H9 (cell line): ENCODE results near the gene IGFL4. TPM values are rescaled to one million over a fixed set of nuclear protein-coding genes. Genes with fewer than 3 reads are reported as not detected.

Source experiments
- DNase-seq: peaks from one replicate; pipeline ENCODE4 v3.0.0-alpha.2; 2017
- H2AFZ ChIP-seq: one replicate; pipeline ENCODE4 v1.6.1; 2013; ENCODE audit warnings: mild to moderate bottlenecking, low read length, control low read depth, moderate library complexity
- H2AK5ac ChIP-seq: 2 replicates; pipeline ENCODE4 v1.6.1; 2013; ENCODE audit warnings: low read length, control low read depth, mixed read lengths; ENCODE audit not compliant: insufficient read length
- H2BK120ac ChIP-seq: one replicate; pipeline ENCODE4 v1.6.1; 2013; ENCODE audit warnings: low read depth, mild to moderate bottlenecking, low read length, control low read depth, inconsistent platforms; ENCODE audit not compliant: poor library complexity, severe bottlenecking
- H2BK12ac ChIP-seq: 2 replicates; pipeline ENCODE4 v1.6.1; 2013; ENCODE audit warnings: low read length, control low read depth, mixed read lengths, low read depth; ENCODE audit not compliant: insufficient read length
- H2BK15ac ChIP-seq: 2 replicates; pipeline ENCODE4 v1.6.1; 2013; ENCODE audit warnings: low read depth, low read length, control low read depth
- H2BK20ac ChIP-seq: one replicate; pipeline ENCODE4 v1.6.1; 2013; ENCODE audit warnings: low read depth, mild to moderate bottlenecking, low read length, control low read depth, inconsistent platforms; ENCODE audit not compliant: poor library complexity, severe bottlenecking
- H2BK5ac ChIP-seq: 2 replicates; pipeline ENCODE4 v1.6.1; 2013; ENCODE audit warnings: low read length, control low read depth, mixed read lengths; ENCODE audit not compliant: insufficient read length
- H3K14ac ChIP-seq: 2 replicates; pipeline ENCODE4 v1.6.1; 2013; ENCODE audit warnings: low read length, control low read depth; ENCODE audit not compliant: insufficient read depth
- H3K18ac ChIP-seq: 2 replicates; pipeline ENCODE4 v1.6.1; 2013; ENCODE audit warnings: low read depth, mild to moderate bottlenecking, mixed read lengths, low read length, control low read depth; ENCODE audit not compliant: insufficient read length
- H3K23ac ChIP-seq: 2 replicates; pipeline ENCODE4 v1.6.1; 2013; ENCODE audit warnings: low read length, control low read depth, mixed read lengths, low read depth; ENCODE audit not compliant: insufficient read length
- H3K23me2 ChIP-seq: 2 replicates; pipeline ENCODE4 v1.6.1; 2013; ENCODE audit warnings: low read depth, mild to moderate bottlenecking, mixed read lengths, low read length, control low read depth; ENCODE audit not compliant: insufficient read length, poor library complexity, severe bottlenecking
- H3K27ac ChIP-seq: 2 replicates; pipeline ENCODE4 v1.5.1; 2013; ENCODE audit warnings: low read length, control low read depth, mixed read lengths, low read depth; ENCODE audit not compliant: insufficient read length
- H3K27me3 ChIP-seq: 2 replicates; pipeline ENCODE4 v1.6.1; 2013; ENCODE audit warnings: low read length, control low read depth, inconsistent platforms; ENCODE audit not compliant: insufficient read depth
- H3K4ac ChIP-seq: 2 replicates; pipeline ENCODE4 v1.6.1; 2013; ENCODE audit warnings: low read depth, mild to moderate bottlenecking, control low read depth, inconsistent platforms, low read length, moderate library complexity
- H3K4me1 ChIP-seq: 2 replicates; pipeline ENCODE4 v1.6.1; 2013; ENCODE audit warnings: low read length, control low read depth, inconsistent platforms; ENCODE audit not compliant: insufficient read depth
- H3K4me2 ChIP-seq: 2 replicates; pipeline ENCODE4 v1.6.1; 2013; ENCODE audit warnings: low read length, control low read depth, mixed read lengths; ENCODE audit not compliant: insufficient read length, insufficient read depth
- H3K56ac ChIP-seq: 2 replicates; pipeline ENCODE4 v1.6.1; 2013; ENCODE audit warnings: low read depth, mild to moderate bottlenecking, mixed read lengths, low read length, control low read depth; ENCODE audit not compliant: insufficient read length
- H3K79me1 ChIP-seq: 2 replicates; pipeline ENCODE4 v1.6.1; 2013; ENCODE audit warnings: low read depth, mild to moderate bottlenecking, moderate library complexity, low read length, control low read depth, inconsistent platforms; ENCODE audit not compliant: insufficient read depth, poor library complexity, severe bottlenecking
- H3K79me2 ChIP-seq: 2 replicates; pipeline ENCODE4 v1.6.1; 2013; ENCODE audit warnings: low read length, control low read depth, inconsistent platforms; ENCODE audit not compliant: insufficient read depth
- H3K9ac ChIP-seq: 2 replicates; pipeline ENCODE4 v1.6.1; 2013; ENCODE audit warnings: low read length, control low read depth, mixed read lengths; ENCODE audit not compliant: insufficient read length; ENCODE audit errors: extremely low read depth
- H3K9me3 ChIP-seq: one replicate; pipeline ENCODE4 v1.6.1; 2013; ENCODE audit warnings: low read depth, low read length, inconsistent platforms; ENCODE audit not compliant: control insufficient read depth
- H3T11ph ChIP-seq: one replicate; pipeline ENCODE4 v1.6.1; 2013; ENCODE audit warnings: mild to moderate bottlenecking, low read length, control low read depth, inconsistent platforms
- H4K20me1 ChIP-seq: one replicate; pipeline ENCODE4 v1.6.1; 2013; ENCODE audit not compliant: control insufficient read depth, insufficient read length, insufficient read depth
- H4K5ac ChIP-seq: 2 replicates; pipeline ENCODE4 v1.6.1; 2013; ENCODE audit warnings: low read depth, mild to moderate bottlenecking, mixed read lengths, low read length, control low read depth; ENCODE audit not compliant: insufficient read length
- H4K8ac ChIP-seq: replicated peaks from 2 replicates; pipeline ENCODE4 v1.6.1; 2013; ENCODE audit warnings: low read length, control low read depth, mixed read lengths, low read depth; ENCODE audit not compliant: insufficient read length
- H4K91ac ChIP-seq: 2 replicates; pipeline ENCODE4 v1.6.1; 2013; ENCODE audit warnings: low read depth, mild to moderate bottlenecking, moderate library complexity, mixed read lengths, low read length, control low read depth; ENCODE audit not compliant: insufficient read length
- H3K27ac Mint-ChIP-seq, 3 experiments: 2 replicates in 2 of 3; 3 replicates in 1 of 3; pipeline ENCODE4 v1.8.0; 2020 to 2021; ENCODE audit warnings: mixed read lengths in 3 of 3, mild to moderate bottlenecking in 1 of 3, moderate library complexity in 1 of 3
- H3K27me3 Mint-ChIP-seq: 2 replicates; pipeline ENCODE4 v1.8.0; 2021; ENCODE audit warnings: low read depth, mild to moderate bottlenecking, moderate library complexity, mixed read lengths
- H3K36me3 Mint-ChIP-seq, 3 experiments: 2 replicates in 2 of 3; 3 replicates in 1 of 3; pipeline ENCODE4 v1.8.0; 2020 to 2021; ENCODE audit warnings: low read depth in 3 of 3, mixed read lengths in 3 of 3; ENCODE audit not compliant: insufficient read depth in 1 of 3
- H3K4me1 Mint-ChIP-seq, 2 experiments: 2 replicates each; pipeline ENCODE4 v1.8.0; 2020; ENCODE audit warnings: mixed read lengths in 2 of 2
- H3K4me3 Mint-ChIP-seq, 2 experiments: 2 replicates in 1 of 2; 3 replicates in 1 of 2; pipeline ENCODE4 v1.8.0; 2020 to 2021; ENCODE audit warnings: mild to moderate bottlenecking in 2 of 2, mixed read lengths in 2 of 2, moderate library complexity in 1 of 2
- H3K9me3 Mint-ChIP-seq, 2 experiments: 2 replicates in 1 of 2; 3 replicates in 1 of 2; pipeline ENCODE4 v1.8.0; 2020; ENCODE audit warnings: mild to moderate bottlenecking in 2 of 2, mixed read lengths in 2 of 2, moderate library complexity in 1 of 2
- CTCF ChIP-seq: fragments of 200-600 bp; sonication (generic); conservative IDR thresholded peaks from 3 replicates; pipeline ENCODE4 v1.8.0; 2021; ENCODE audit warnings: antibody characterized with exemption, mild to moderate bottlenecking
- WGBS: extraction: QIAGEN DNeasy Blood & Tissue Kit; methylation state at CpG from one replicate; pipeline ENCODE4 v1.1.7; 2013; ENCODE audit warnings: missing lambda C conversion rate, low lambda C conversion rate, mixed read lengths; ENCODE audit not compliant: insufficient read length; ENCODE audit errors: extremely low coverage; 5-methylcytosine and 5-hydroxymethylcytosine counted together
- total RNA-seq: library from RNA; stranded (reverse); gene quantifications from 2 replicates; pipeline ENCODE4 v1.2.1, GENCODE V29; 2021

IGFL4 gene
- total RNA-seq, 1 experiment from 2014 or later = 0.33 TPM

DNA sequence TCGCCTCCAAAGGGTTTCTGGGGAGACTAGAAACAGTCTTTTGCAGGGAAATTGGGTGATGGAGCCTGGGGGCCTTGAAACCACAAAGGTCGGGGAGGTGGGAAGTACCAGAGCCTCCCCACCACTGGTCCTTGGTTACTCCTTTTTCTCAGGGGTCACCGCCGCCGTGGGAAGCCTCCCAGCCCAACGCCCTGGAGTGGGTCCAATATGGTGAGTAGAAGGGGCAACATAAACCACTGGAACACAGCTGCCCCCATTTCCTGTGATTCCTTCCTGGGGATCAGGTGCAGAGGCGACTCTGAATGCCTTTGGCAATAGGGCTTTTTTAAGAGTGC lies 23.7 kb downstream of the IGFL4 start:
- Histone ChIP-seq H2AFZ (no peak overlapping the region), H3K79me2 (no peaks in the 10 kb centered on the region), H3K4ac (no peak overlapping the region), H3K23me2 (peaks cover 17% of the 10 kb centered on the region), H3K4me1 (no peaks in the 10 kb centered on the region), H3K23ac (no peak overlapping the region), H3K56ac (no peak overlapping the region), H3K27ac (no peak overlapping the region), H2BK5ac (no peak overlapping the region), H2BK12ac (no peak overlapping the region), H4K20me1 (no peaks in the 10 kb centered on the region), H3K9ac (no peak overlapping the region), H3K14ac (no peak overlapping the region), H4K8ac (no peak overlapping the region), H2BK120ac (no peak overlapping the region), H2BK20ac (no peak overlapping the region), H2BK15ac (no peak overlapping the region), H3T11ph (no peak overlapping the region), H3K4me2 (no peak overlapping the region), H2AK5ac (no peak overlapping the region), H4K91ac (no peak overlapping the region), H3K18ac (no peak overlapping the region), H3K79me1 (no peaks in the 10 kb centered on the region), H4K5ac (no peak overlapping the region), H3K27me3 (peaks cover 7% of the 10 kb centered on the region; the same call in 1 of the 2 replicates), H3K9me3 (no peaks in the 10 kb centered on the region)
- Mint-ChIP-seq H3K9me3 (no peaks in the 10 kb centered on the region; a peak in 1 of 5 replicates), H3K36me3 (peaks cover 0 to 7% (median 2%) of the 10 kb centered on the region in 3 experiments; a peak in 4 of 7 replicates), H3K27ac (no peak overlapping the region), H3K27me3 (peaks cover 25% of the 10 kb centered on the region), H3K4me3 (peak overlapping the region in 1 of 2 experiments; percentile 56; a peak in 2 of 5 replicates), H3K4me1 (peaks cover 22 to 32% of the 10 kb centered on the region in 2 experiments)
- 0 out of 3 replicates have a peak, but pooled peaks have one; percentile 1 for TF ChIP-seq CTCF
- no peak for DNase-seq
- WGBS = no CpG with 5 or more reads among the region's 7 CpGs
